SK-N-SH treated with all-trans-retinoic acid at 6 μM for 48 hours (cell line): Measurements from ENCODE around the gene BOC.

Experiments
- ARNTL ChIP-seq: fragments of 450-650 bp; formaldehyde crosslinking; IDR thresholded peaks from 2 replicates; pipeline ENCODE4 v1.5.0; 2020; ENCODE audit warnings: low read depth, mild to moderate bottlenecking, moderate library complexity, borderline replicate concordance
- CREB5 ChIP-seq: fragments of 250-450 bp; sonication (Bioruptor Pico); IDR thresholded peaks from 2 replicates; pipeline ENCODE4 v1.5.1; 2020; ENCODE audit warnings: low read depth, mild to moderate bottlenecking, moderate library complexity
- ESRRG ChIP-seq: fragments of 250-450 bp; sonication (Bioruptor Pico); IDR thresholded peaks from 2 replicates; pipeline ENCODE4 v1.6.1; 2021; ENCODE audit warnings: mild to moderate bottlenecking
- OSR1 ChIP-seq: fragments of 250-450 bp; sonication (Bioruptor Pico); IDR thresholded peaks from 2 replicates; pipeline ENCODE4 v1.8.0; 2022; ENCODE audit warnings: moderate library complexity, mild to moderate bottlenecking, inconsistent platforms
- PATZ1 ChIP-seq: fragments of 250-450 bp; sonication (Bioruptor Pico); IDR thresholded peaks from 2 replicates; pipeline ENCODE4 v1.8.0; 2020; ENCODE audit warnings: mild to moderate bottlenecking, moderate library complexity, borderline replicate concordance
- PPARA ChIP-seq: fragments of 250-450 bp; sonication (Bioruptor Pico); IDR thresholded peaks from 2 replicates; pipeline ENCODE4 v1.5.0; 2020; ENCODE audit warnings: mild to moderate bottlenecking, borderline replicate concordance
- SNAI2 ChIP-seq: fragments of 250-450 bp; sonication (Bioruptor Pico); IDR thresholded peaks from 2 replicates; pipeline ENCODE4 v1.5.0; 2020; ENCODE audit warnings: mild to moderate bottlenecking, moderate library complexity
- ZNF70 ChIP-seq: fragments of 450-650 bp; formaldehyde crosslinking; IDR thresholded peaks from 2 replicates; pipeline ENCODE4 v1.5.0; 2020; ENCODE audit warnings: mild to moderate bottlenecking, moderate library complexity

- TF ChIP-seq ARNTL (CRISPR knock-in tag) (no peak), OSR1 (no peak), ZNF70 (no peak), CREB5 (no peak), ESRRG (no peak), PATZ1 (CRISPR knock-in tag) (no peak), SNAI2 (CRISPR knock-in tag) (no peak), PPARA (no peak)
Observed at GRCh38 chr3:113253702-113254101, 42.3 kb downstream of the BOC start.
